Astrocyte (in vitro differentiated cells and primary cell): ENCODE results near the gene CPLX1. TPM values are rescaled to one million over a fixed set of nuclear protein-coding genes. Genes with fewer than 3 reads are reported as not detected.

Source experiments
- DNase-seq: peaks from one replicate; pipeline ENCODE4 v3.0.0-alpha.2; 2010; ENCODE audit warnings: low read depth
- FAIRE-seq: peaks from 2 replicates; lab custom pipeline; 2011; peaks lifted over from hg19 to GRCh38; lab: Jason Lieb, UNC
- H2AFZ ChIP-seq: 2 replicates; pipeline ENCODE4 v1.6.0; 2012; ENCODE audit warnings: low read depth, low read length, inconsistent platforms
- H3K27ac ChIP-seq: 2 replicates; pipeline ENCODE4 v1.5.1; 2011; ENCODE audit warnings: low read depth, low read length, inconsistent platforms
- H3K27me3 ChIP-seq: 2 replicates; pipeline ENCODE4 v1.6.0; 2011; ENCODE audit warnings: low read length, inconsistent platforms; ENCODE audit not compliant: insufficient read depth
- H3K36me3 ChIP-seq: 2 replicates; pipeline ENCODE4 v1.5.1; 2011; ENCODE audit warnings: low read length, inconsistent platforms; ENCODE audit not compliant: insufficient read depth
- H3K4me1 ChIP-seq: 2 replicates; pipeline ENCODE4 v1.5.1; 2011; ENCODE audit warnings: low read length, inconsistent platforms; ENCODE audit not compliant: insufficient read depth
- H3K4me2 ChIP-seq: 2 replicates; pipeline ENCODE4 v1.6.0; 2012; ENCODE audit warnings: low read length, inconsistent platforms
- H3K4me3 ChIP-seq: 2 replicates; pipeline ENCODE4 v1.5.1; 2011; ENCODE audit warnings: low read depth, mild to moderate bottlenecking, low read length, inconsistent platforms; ENCODE audit not compliant: insufficient read depth
- H3K79me2 ChIP-seq: 2 replicates; pipeline ENCODE4 v1.6.0; 2012; ENCODE audit warnings: mild to moderate bottlenecking, low read length, inconsistent platforms; ENCODE audit not compliant: insufficient read depth
- H3K9ac ChIP-seq: 2 replicates; pipeline ENCODE4 v1.6.0; 2012; ENCODE audit warnings: mild to moderate bottlenecking, low read length, inconsistent platforms
- H3K9me3 ChIP-seq: 2 replicates; pipeline ENCODE4 v1.5.1; 2012; ENCODE audit warnings: low read depth, mild to moderate bottlenecking, low read length, inconsistent platforms; ENCODE audit not compliant: insufficient read depth
- H4K20me1 ChIP-seq: 2 replicates; pipeline ENCODE4 v1.6.0; 2012; ENCODE audit warnings: low read length, inconsistent platforms; ENCODE audit not compliant: insufficient read depth
- H3K27ac Mint-ChIP-seq: one replicate; pipeline ENCODE4 v1.8.0; 2021; ENCODE audit warnings: mild to moderate bottlenecking, mixed read lengths; ENCODE audit not compliant: unreplicated experiment
- H3K27me3 Mint-ChIP-seq: one replicate; pipeline ENCODE4 v1.8.0; 2021; ENCODE audit warnings: low read depth, mixed read lengths; ENCODE audit not compliant: unreplicated experiment
- H3K36me3 Mint-ChIP-seq: one replicate; pipeline ENCODE4 v1.8.0; 2021; ENCODE audit warnings: low read depth, mixed read lengths; ENCODE audit not compliant: unreplicated experiment
- H3K4me1 Mint-ChIP-seq: one replicate; pipeline ENCODE4 v1.8.0; 2021; ENCODE audit warnings: low read depth, mixed read lengths; ENCODE audit not compliant: unreplicated experiment
- H3K4me3 Mint-ChIP-seq: one replicate; pipeline ENCODE4 v1.8.0; 2021; ENCODE audit warnings: mild to moderate bottlenecking, moderate library complexity, mixed read lengths; ENCODE audit not compliant: unreplicated experiment
- H3K9me3 Mint-ChIP-seq: one replicate; pipeline ENCODE4 v1.8.0; 2021; ENCODE audit warnings: mild to moderate bottlenecking, mixed read lengths; ENCODE audit not compliant: unreplicated experiment
- CTCF ChIP-seq: IDR thresholded peaks from 2 replicates; pipeline ENCODE4 v1.5.1; 2011; ENCODE audit warnings: low read depth, mild to moderate bottlenecking, inconsistent platforms, low read length, moderate library complexity; ENCODE audit not compliant: insufficient read depth
- EZH2 ChIP-seq: IDR thresholded peaks from 2 replicates; pipeline ENCODE4 v1.6.1; 2012; ENCODE audit warnings: mild to moderate bottlenecking, low read length, inconsistent platforms; ENCODE audit not compliant: insufficient read depth
- total RNA-seq: library from RNA; stranded (reverse); gene quantifications from 2 replicates; pipeline ENCODE4 v1.2.1, GENCODE V29; 2021

Gene CPLX1
- total RNA-seq, 1 donor from 2014 or later = 1.9 TPM

GRCh38 chr4:820230-821172, 5.4 kb downstream of the CPLX1 start:
- no peak overlapping the region for H3K27ac Mint-ChIP-seq
- TF ChIP-seq EZH2 (no peak), CTCF (no peak)
- Histone ChIP-seq H3K27me3 (peaks cover 42% of the 10 kb centered on the region), H3K79me2 (no peaks in the 10 kb centered on the region), H3K9me3 (peaks cover 4% of the 10 kb centered on the region), H3K27ac (no peak overlapping the region), H3K9ac (no peak overlapping the region), H2AFZ (no peak overlapping the region), H3K4me1 (no peaks in the 10 kb centered on the region), H3K4me3 (no peak overlapping the region), H3K4me2 (no peak overlapping the region), H4K20me1 (peaks cover 8% of the 10 kb centered on the region), H3K36me3 (no peaks in the 10 kb centered on the region)
- no peak for FAIRE-seq
- no peak for DNase-seq
- H3K4me3 Mint-ChIP-seq = no peak overlapping the region
- H3K36me3 Mint-ChIP-seq = no peaks in the 10 kb centered on the region
- H3K9me3 Mint-ChIP-seq = peaks cover 6% of the 10 kb centered on the region
- peaks cover 1% of the 10 kb centered on the region for H3K4me1 Mint-ChIP-seq
- peaks cover 71% of the 10 kb centered on the region for H3K27me3 Mint-ChIP-seq

GRCh38 chr4:819401-820229, 6.3 kb downstream of the CPLX1 start:
- Histone ChIP-seq H2AFZ (no peak overlapping the region), H3K36me3 (no peaks in the 10 kb centered on the region), H3K4me3 (no peak overlapping the region), H3K4me2 (no peak overlapping the region), H4K20me1 (peaks cover 8% of the 10 kb centered on the region), H3K9me3 (peaks cover 4% of the 10 kb centered on the region), H3K79me2 (no peaks in the 10 kb centered on the region), H3K27me3 (peaks cover 43% of the 10 kb centered on the region), H3K9ac (no peak overlapping the region), H3K27ac (no peak overlapping the region), H3K4me1 (no peaks in the 10 kb centered on the region)
- peaks cover 1% of the 10 kb centered on the region for H3K4me1 Mint-ChIP-seq
- H3K4me3 Mint-ChIP-seq = no peak overlapping the region
- H3K9me3 Mint-ChIP-seq = peaks cover 6% of the 10 kb centered on the region
- peaks cover 78% of the 10 kb centered on the region for H3K27me3 Mint-ChIP-seq
- FAIRE-seq = no peak
- no peaks in the 10 kb centered on the region for H3K36me3 Mint-ChIP-seq
- TF ChIP-seq EZH2 = no peak
- no peak for TF ChIP-seq CTCF
- no peak for DNase-seq
- H3K27ac Mint-ChIP-seq = no peak overlapping the region
